ENCODE measurements around the gene SPDYE5.
"Not testable (repeated sequence)": the region's sequence is repeated elsewhere in the genome, so short reads cannot be mapped to it uniquely, and the experiment has no call there.

The SPDYE5 gene, protein sequence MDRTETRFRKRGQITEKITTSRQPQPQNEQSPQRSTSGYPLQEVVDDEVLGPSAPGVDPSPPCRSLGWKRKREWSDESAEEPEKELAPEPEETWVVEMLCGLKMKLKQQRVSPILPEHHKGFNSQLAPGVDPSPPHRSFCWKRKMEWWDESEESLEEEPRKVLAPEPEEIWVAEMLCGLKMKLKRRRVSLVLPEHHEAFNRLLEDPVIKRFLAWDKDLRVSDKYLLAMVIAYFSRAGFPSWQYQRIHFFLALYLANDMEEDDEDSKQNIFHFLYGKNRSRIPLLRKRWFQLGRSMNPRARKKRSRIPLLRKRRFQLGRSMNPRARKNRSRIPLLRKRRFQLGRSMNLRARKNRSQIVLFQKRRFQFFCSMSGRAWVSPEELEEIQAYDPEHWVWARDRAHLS

GRCh38 chr7:75492020-75492419 is at the start of gene SPDYE5:
SPDYE5 (plus strand) TSS chr7:75492320; CDS start chr7:75494048, 1,728 bp downstream.
- DNase-seq (ENCODE audit: low read depth): not testable (repeated sequence)

DNA sequence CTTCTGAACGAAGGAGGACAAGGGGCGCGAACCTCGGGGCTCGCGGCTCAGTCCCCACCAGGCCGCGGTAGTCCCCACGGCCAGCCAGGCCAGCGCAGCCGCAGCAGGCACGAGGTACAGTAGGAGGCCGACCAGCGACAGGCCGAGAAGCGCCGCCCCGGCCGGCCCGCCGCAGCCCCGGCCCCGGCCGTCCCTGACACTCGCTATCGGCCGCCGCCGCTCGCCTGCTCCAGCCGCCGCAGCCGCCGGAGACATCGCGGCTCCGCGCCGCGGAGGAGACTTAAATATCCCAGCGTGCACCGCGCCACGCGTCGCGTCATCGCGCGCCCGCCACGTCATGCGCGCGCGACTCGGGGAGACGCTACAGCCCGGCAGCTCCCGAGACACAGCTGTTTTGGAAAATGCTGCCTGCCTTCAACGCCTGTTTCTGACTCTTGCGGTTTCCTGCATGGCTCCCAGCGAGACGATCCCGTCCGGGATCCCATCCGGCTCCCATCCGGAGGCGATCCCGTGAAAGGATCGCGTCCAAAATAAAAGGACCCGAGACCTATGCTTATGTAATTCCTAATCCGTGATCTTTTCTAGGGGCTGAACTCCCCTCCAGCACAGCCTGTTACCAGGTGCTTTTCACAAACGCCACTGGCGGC is 49.5 kb upstream of the SPDYE5 start:
- DNase-seq (ENCODE audit: low read depth): peak; percentile 20

- DNase-seq (ENCODE audit: low read depth): not testable (repeated sequence)
These were observed 42.2 kb upstream of the SPDYE5 start for GRCh38 chr7:75449946-75450345.

- DNase-seq (ENCODE audit: low read depth): not testable (repeated sequence)
These were observed 39.6 kb upstream of the SPDYE5 start for GRCh38 chr7:75452494-75452955.

DNA sequence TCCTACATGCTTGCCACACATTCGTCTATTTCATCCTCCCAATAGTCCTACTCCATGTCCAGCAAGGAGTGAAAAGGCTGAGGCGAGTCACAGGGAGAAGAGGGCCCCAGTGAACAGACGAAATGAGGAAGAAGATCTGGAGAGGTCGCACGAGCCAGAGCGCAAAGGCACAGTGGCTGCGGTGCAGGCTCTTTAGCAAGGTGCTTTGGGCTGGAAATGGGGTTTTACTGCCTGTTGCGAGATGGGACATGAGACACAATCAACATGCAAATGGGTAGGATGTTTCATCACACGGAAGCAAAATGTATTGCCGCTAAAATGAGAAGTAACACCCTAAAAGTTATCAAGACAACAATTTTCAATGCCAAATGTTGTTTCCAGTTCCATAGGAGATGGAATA is 35.7 kb upstream of the SPDYE5 start:
- DNase-seq (ENCODE audit: low read depth): not testable (repeated sequence)

- not testable (repeated sequence) for DNase-seq (ENCODE audit: low read depth)
These were observed 34.1 kb upstream of the SPDYE5 start for GRCh38 chr7:75458034-75458433.

DNA sequence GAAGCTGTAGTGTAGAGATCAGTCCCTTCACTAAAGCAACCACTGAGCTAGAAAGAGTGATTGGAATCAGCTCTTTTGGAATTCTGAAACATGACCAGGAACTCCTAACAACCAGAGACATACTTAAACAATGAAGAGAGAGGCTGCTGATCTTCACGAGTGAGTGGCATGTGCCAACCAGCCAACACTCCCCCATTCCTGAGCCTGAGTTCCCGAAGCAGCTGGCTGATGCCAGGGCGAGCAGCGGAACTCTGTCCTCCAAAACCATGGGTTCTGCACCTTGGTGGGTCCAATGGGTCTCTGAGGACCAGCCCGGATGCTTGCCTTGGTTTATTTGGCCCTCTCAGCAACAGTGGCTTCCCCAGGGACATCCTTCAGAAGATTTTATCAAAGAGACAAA is 31.6 kb upstream of the SPDYE5 start:
- not testable (repeated sequence) for DNase-seq (ENCODE audit: low read depth)

GRCh38 chr7:75470166-75470565 is 22.0 kb upstream of the SPDYE5 start:
- DNase-seq (ENCODE audit: low read depth): not testable (repeated sequence)

- DNase-seq (ENCODE audit: low read depth): not testable (repeated sequence)
These were observed 14.7 kb upstream of the SPDYE5 start for GRCh38 chr7:75477457-75477856.

DNA sequence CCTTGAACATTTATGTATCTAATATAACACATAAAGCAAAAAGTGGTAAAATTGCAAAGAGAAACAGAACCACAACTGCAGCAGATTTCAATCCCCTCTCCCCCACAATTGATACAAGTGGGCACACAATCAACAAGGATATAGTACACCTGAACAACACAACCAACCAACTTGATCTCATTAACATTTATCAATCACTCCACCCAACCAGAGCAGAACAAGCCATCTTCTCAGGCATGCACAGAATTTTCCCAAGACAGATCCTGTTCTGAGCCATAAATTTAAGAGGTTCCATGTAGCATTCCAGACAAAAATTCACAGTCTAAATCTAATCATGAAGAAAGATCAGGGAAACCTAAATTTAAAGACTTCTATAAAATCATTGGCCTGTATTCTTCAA is 11.8 kb upstream of the SPDYE5 start:
- DNase-seq (ENCODE audit: low read depth): not testable (repeated sequence)

GRCh38 chr7:75485355-75485978 is 6.7 kb upstream of the SPDYE5 start:
- DNase-seq (ENCODE audit: low read depth): not testable (repeated sequence)

DNA sequence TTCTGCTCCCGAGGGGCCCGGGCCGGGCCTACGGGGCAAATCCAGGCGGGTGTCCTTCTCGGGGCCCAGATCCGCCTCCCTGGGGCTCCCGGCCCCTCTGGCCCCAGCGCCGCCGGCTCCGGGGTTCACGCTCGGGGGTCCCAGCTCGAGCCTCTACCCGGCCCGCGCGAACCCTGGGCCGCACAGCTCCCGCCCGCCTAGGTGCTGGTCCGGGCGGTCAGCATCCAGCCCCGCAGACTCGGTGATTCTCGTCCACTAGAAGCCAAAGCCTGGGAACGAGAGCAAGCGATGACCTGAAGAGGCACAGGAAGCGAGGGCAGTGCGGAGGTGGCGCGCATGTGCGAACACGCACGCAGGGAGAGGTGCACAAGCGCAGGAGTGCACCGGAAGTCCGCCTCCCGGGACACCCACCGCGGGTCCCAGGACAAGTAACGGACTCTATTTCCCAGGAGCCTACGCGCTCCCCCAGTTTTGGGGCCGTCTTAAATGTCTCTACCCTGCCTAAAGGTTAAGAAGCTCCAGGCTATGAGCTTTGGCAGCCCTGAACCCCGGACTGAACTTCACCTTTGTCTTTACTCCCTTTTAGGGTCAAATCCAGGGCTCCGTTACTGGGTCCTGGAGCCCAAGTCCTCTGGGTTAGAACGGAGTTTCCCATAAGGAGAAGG is 6.0 kb upstream of the SPDYE5 start, which contains the start of gene POM121C:
TSS of gene POM121C (minus strand) at position 321 of the 665 bp plus-strand sequence. CDS start 44,803 bp downstream, outside the sequence.
- DNase-seq (ENCODE audit: low read depth): peak; percentile 84

GRCh38 chr7:75509033-75509432 is 16.9 kb downstream of the SPDYE5 start:
- not testable (repeated sequence) for DNase-seq (ENCODE audit: low read depth)

DNA sequence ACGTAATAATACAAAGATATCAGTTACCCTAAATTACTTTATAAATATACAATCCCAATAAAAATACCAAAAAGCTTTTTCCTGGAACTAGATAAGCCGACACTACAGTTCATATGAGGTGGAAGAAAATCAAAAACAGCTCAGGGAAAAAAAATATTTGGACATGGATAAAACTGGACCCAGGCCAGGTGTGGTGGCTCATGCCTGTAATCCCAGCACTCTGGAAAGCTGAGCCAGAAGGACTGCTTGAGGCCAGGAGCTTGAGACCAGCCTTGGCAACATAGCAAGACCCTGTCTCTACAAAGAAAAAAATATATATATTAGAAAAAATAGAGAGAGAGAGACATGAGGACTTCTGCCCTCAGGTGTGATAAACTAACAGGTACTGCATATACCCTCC is 26.7 kb downstream of the SPDYE5 start:
- not testable (repeated sequence) for DNase-seq (ENCODE audit: low read depth)

GRCh38 chr7:75521727-75522126 is 29.6 kb downstream of the SPDYE5 start:
- DNase-seq (ENCODE audit: low read depth): not testable (repeated sequence)

GRCh38 chr7:75527224-75527722 is 35.2 kb downstream of the SPDYE5 start:
- DNase-seq (ENCODE audit: low read depth): not testable (repeated sequence)

GRCh38 chr7:75531359-75531821 is 39.3 kb downstream of the SPDYE5 start:
- DNase-seq (ENCODE audit: low read depth): no peak

GRCh38 chr7:75532639-75533038 is 40.5 kb downstream of the SPDYE5 start:
- no peak for DNase-seq (ENCODE audit: low read depth)

- no peak for DNase-seq (ENCODE audit: low read depth)
These were observed 41.8 kb downstream of the SPDYE5 start for GRCh38 chr7:75533926-75534325.

DNA sequence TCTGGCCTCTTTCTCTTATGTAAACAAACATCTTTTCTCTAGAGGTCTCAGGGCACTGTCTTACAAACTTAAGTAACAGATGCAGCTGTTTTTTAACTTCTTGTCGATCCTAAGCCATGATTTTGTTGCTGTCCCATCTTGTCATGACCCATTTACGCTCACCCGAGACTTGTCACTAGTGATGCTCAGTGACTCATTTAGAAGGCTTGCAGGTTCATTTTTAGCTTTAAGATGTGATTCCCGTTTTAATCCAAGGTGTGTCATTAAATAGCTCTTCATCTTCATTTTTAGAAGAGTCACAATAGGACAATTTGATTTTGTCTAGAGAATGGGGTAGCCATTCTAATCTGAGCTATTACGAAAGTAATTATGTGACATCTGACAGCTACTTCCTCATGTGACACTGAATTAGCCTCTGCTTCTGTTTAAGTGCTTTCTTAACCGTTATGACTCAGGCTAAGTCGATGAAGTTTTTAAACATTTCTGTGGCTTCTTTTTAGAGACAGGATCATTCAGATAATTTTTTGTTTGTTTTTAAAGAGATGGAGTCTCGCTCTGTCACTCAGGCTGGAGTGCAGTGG is 42.7 kb downstream of the SPDYE5 start:
- DNase-seq (ENCODE audit: low read depth): no peak

DNA sequence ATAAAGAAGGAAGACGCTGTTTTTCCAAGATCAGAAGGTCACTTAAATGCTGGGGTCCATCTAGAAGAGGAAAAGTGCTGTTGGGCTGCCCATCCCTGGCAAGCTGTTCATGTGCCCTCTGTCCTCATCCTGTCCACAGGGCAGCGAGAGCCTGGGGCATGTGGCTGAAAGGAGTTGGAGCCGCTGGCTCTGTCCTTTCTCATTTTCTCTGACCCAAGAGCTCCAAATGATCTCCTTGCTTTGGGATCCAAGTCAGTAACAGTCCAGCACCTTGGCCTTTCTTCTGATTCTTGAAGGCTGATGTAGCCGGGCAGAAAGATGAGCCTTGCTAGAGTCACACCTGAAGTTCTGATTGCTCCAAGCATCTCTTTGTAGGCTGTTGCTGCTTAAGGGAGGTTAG is 44.4 kb downstream of the SPDYE5 start:
- DNase-seq (ENCODE audit: low read depth): no peak

Data from activated T-cell treated with anti-CD3 and anti-CD28 coated beads for 24 hours (primary cell).